Stimulated activated CD4-positive, alpha-beta T cell treated with anti-CD3 and anti-CD28 coated beads, Interleukin-1b, Interleukin-23, amount 100 ng/mL, for 1 hour (primary cell): ENCODE data around the gene REEP5.
A peak's percentile ranks its signal among the peaks of the same experiment; 100 is the strongest.
"Not testable (repeated sequence)": the region's sequence is repeated elsewhere in the genome, so short reads cannot be mapped to it uniquely, and the experiment has no call there.

Experiments
- DNase-seq, 2 donors: peaks; one replicate each; pipeline ENCODE4 v3.0.0-alpha.2; 2020; ENCODE audit warnings: low read depth in 2 of 2

Gene REEP5

GRCh38 chr5:112933105-112933504 lies 11.1 kb upstream of the REEP5 start:
- DNase-seq: no peak

DNA sequence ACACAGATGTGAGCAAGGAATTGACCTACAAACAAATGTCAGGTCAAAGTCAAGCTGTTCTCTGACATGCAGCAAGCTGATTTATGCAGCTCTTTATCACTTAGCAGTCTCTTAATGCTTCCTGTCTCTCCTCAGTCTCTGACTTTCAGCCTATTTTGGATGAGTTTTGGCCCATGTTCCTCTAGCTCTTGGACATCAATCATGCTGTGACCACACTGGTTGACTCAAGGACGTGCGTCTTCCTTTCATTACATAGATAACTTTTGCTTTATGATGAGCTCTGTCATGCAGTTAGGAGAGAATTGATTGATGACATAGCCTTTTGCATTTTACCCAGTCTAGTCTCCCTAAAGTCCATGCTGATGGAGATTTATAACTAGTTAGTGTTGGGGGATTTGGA lies 9.4 kb upstream of the REEP5 start:
- DNase-seq: no peak

GRCh38 chr5:112930082-112930344 lies 8.0 kb upstream of the REEP5 start:
- DNase-seq: no peak

DNA sequence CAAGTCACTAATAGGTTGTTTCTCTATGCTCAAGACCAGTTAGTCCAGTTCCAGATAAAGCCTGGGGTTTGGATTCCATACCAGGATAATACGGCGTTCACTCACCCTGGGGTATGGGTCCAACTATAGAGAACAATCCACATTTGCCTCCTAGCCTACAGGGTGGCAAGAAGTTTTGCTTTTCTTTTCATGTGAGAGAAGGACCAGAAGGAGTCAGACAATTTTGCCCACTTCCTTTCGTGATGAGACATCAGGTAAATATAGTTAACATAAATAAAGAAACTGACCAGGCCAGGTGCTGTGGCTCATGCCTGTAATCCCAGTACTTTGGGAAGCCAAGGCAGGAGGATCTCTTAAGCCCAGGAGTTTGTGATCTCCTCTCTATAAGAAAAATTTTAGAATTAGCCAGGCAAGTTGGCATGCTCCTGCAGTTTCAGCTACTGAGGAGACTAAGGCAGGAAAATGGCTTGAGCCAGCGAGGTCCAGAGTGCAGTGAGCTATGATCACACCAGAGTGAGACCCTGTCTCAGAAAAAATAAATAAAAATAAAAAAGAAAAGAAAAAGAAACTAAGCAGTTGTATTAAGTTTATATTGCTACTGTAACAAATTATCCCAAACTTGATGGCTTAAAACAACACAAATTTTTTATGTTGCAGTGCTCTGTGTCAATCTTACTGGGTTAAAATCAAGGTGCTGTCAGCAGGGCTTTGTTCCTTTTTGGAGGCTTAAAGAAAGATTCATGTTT lies 7.5 kb upstream of the REEP5 start:
- no peak for DNase-seq

- no peak for DNase-seq
Measured at GRCh38 chr5:112923988-112924387, 2.0 kb upstream of the REEP5 start.

- DNase-seq: no peak
Measured at GRCh38 chr5:112923148-112923917, 1.3 kb upstream of the REEP5 start.

DNA sequence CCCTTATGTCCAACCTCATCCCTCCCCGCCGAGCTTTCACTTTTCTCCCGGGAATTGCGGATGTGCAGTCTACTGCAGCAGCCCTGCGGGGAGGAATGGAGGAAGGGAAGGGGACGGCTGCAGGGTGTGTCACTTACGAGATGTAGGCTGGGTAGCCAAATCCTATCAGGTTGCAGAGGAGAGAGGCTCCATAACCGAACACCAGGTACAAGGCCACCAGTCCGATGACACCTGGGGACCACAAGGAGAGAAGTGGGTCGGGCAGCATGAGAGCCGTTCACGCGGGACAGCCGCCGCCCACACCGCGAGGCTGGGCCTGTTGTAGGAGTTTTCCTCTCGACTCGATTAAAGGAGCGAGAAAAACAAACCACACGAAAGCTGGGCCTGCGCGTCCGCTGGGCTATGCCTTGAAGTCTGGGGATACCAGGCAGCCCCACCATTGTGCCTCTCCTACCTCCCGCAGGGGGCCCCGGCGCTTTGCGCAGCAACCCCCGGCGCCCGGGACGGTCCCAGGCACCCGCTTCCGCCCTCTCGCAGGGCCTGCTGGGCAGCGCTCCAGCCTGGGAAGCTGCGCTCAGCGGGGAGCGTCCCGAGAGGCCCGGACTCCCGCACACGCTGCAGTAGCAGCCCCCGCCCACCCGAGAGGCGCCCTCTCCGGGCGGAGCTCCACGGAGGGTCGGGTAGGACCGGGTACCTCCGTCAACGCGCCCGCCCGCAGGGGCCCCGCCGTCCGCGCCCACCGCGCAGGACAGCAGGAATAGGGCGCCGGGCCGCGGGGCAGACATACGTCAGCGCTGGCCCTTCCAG lies 798 bp downstream of the REEP5 start:
- DNase-seq: peak in 1 of 2 donors; percentile 38

DNA sequence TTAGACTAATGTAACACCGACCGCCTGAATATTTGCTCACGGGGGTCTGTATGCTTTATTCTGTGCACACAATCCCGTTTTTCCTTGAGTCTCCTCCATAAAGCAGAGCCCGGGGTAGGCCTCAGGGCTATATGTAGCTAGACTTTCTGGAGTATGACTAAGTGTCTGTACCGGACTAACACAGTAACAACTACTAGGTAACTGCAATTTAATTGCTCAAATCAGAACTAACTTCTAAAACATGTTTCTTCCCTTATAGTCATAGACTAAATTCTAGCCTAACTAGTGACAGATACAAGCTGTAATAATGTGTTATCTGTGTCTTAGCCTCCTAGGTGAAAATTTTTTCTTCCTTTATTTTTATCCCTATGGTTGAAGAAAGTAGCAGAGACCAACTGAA lies 2.1 kb downstream of the REEP5 start:
- DNase-seq: no peak

DNA sequence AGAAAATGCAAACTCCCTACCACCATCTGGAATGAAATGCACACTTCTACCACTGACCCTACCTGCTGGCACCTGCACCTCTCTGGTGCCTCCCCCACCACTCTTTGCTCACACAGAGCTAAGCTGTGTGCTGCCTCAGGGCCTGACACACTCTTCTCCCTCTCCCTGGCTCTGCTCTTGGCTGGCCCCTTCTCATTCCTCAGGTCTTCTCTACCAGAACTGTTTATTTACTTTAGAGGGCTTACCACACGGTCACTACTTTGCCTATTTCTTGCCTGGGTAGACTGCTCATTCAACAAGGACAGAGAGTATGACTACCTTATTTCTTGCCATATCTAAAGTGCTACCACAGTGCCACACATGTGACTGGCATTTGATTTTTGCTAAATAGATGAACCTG lies 3.3 kb downstream of the REEP5 start:
- no peak for DNase-seq

GRCh38 chr5:112918136-112918535 lies 3.9 kb downstream of the REEP5 start:
- DNase-seq: no peak

- DNase-seq: no peak
Measured at GRCh38 chr5:112917453-112917995, 4.5 kb downstream of the REEP5 start.

- no peak for DNase-seq
Measured at GRCh38 chr5:112915831-112916230, 6.2 kb downstream of the REEP5 start.

DNA sequence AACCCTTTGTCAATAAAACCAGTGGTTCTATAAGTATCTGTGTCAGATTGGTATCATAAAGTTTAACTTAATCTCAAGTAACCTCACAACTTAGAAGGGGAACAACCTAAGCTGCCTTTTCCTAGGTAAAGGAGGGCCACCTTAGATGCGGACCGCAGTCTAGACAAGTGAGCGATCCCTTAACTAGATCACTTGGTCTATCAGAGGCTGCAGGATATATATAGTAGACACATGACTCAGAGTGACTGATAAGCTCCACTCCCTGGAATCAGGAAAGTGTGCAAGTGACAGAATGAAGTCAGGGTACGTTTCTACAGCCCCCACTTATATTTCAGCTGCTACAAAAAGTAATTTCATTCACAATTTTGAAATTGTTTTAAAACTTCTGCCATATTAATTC lies 7.4 kb downstream of the REEP5 start:
- no peak for DNase-seq

DNA sequence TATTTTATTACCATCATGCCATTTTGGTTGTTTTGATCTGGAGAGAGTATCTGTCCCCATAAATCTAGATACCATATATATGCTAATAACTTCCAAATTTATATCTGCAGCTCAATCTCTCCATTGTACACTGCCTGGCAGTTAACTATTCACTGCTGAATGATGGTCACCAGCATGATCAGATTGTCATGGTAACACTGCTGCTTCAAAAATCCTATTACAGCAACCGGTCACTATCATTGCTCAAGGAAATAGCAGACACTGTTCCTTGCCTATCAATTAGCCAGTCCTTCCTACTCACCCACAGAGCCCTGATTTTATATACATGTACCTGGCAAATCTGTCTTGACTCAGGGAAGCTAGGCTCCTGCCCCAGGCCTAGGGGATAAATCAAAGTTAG lies 11.5 kb downstream of the REEP5 start:
- DNase-seq: no peak

GRCh38 chr5:112908854-112909253 lies 13.2 kb downstream of the REEP5 start:
- no peak for DNase-seq

DNA sequence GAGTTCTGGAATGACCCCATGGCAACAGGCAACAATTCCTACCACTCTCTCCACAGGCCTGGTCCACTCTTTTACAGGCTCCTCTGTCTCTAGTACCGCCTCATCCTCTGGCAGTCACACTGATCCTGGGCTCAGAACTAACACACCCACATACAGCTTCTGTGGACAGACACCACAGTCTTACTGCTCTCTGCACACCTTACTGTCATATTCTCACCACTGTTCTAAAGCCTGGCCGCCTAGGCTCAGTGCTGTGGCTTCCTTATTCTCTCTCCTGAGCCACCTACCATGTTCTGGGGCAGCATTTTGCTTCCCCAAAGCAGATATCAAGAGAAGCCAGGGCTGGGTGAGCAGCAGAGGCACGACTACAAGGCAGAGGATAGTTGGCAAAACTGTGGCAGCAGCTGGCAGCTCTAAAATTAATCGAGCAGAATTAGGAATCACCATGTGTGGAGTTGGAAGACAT lies 14.8 kb downstream of the REEP5 start:
- DNase-seq: no peak

DNA sequence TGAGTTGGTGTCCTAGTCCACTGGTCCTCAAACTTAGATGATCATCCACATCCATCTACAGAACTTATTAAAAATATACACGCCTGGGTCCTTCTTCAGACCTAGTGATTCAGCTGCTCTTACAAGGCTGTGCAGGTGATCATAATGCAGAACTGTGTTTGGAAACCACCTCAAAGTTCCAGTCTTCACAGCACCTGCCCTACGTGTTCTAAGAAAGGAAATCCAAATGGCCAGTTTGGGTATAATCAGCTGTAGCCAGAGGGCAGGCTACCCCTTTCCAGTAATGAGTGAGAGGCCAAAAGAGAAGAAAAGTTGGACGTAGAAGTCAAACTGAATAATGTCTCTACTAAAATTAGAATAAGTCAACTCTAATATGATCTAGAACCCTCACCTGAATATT lies 15.4 kb downstream of the REEP5 start:
- no peak for DNase-seq

DNA sequence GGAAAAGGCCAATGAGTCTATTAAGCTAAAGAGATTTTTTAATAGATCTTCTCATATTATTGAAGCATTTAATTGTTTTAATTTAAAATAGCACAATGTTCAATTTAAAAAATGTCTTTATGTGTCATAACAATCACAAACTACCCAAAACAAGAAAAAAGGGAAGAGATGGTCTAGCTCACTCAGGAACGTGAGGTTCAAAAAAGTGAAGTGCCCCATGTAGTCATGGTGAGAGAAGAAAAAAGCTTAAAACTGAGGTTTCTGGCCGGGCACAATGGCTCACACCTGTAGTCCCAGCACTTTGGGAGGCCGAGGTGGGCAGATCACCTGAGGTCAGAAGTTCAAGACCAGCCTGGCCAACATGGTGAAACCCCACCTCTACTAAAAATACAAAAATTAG lies 17.0 kb downstream of the REEP5 start:
- not testable (repeated sequence) for DNase-seq

- no peak for DNase-seq
Measured at GRCh38 chr5:112902561-112902960, 19.5 kb downstream of the REEP5 start.

DNA sequence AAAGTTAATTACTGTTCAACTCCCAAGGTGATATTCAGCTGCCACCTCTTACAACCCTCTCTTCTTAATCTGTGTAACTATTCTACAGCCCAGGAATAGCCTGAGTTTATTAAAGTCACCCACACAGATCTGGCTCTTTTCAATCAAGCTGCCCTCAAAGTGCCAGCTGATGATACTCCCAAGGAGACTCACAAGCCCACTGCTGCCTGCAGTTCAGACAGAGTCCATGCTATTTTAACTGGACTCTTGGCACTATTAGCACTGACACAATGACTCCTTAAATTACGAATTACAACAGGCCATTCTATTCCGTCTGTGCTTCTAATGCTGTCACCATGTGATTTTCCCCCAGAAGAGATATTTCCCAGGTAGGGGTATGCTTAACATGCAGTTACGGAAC lies 26.3 kb downstream of the REEP5 start:
- DNase-seq: no peak

GRCh38 chr5:112892776-112893175 lies 29.3 kb downstream of the REEP5 start:
- no peak for DNase-seq

DNA sequence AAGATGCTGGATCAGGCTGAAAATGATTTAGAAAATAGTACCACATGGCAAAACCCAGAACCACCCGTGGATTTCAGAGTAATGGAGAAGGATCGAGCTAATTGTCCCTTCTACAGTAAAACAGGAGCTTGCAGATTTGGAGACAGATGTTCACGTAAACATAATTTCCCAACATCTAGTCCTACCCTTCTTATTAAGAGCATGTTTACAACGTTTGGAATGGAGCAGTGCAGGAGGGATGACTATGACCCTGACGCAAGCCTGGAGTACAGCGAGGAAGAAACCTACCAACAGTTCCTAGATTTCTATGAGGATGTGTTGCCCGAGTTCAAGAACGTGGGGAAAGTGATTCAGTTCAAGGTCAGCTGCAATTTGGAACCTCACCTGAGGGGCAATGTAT lies 30.0 kb downstream of the REEP5 start:
- DNase-seq: not testable (repeated sequence)
